ENCODE results near the gene SEC14L5. TPM values are rescaled to one million over a fixed set of nuclear protein-coding genes. Genes with fewer than 3 reads are reported as not detected.

Gene SEC14L5
- total RNA-seq, 1 donor from 2014 or later: 0.41 TPM

GRCh38 chr16:5001986-5002385, 43.9 kb downstream of the SEC14L5 start:
- Mint-ChIP-seq H3K27ac (no peak overlapping the region), H3K27me3 (ENCODE audit: insufficient read depth, low read depth) (peaks cover 8% of the 10 kb centered on the region), H3K9me3 (no peaks in the 10 kb centered on the region)

DNA sequence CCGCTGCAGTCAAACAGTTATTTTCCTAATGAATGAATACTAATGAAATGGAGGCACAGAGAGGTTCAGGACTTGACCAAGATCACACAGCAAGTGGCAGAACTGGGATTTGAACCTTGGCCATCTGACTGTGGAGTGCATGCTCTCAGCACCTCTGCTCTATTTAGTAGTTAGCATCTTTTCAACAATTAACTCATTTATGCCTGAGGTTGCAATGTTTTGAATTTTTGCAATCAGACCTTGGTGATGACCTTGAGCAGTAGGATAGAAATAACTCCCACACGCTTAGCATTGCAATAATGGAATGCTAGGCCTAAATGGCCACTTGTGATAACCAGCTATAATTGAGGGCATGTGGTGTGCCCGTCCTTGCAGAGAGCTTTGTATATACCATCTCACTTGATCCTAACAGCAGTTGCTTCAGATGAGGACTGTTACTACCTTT, 44.6 kb downstream of the SEC14L5 start:
- no peaks in the 10 kb centered on the region for H3K9me3 Mint-ChIP-seq
- no peak overlapping the region for H3K4me3 ChIP-seq
- no peaks in the 10 kb centered on the region for H3K79me2 ChIP-seq (ENCODE audit: low read depth)
- H3F3A ChIP-seq (ENCODE audit: low read depth): no peaks in the 10 kb centered on the region
- no peaks in the 10 kb centered on the region for H3K4me1 ChIP-seq
- no peak overlapping the region for H2AFZ ChIP-seq (replicated peaks)
- H3K4me3 Mint-ChIP-seq: no peak overlapping the region
- no peaks in the 10 kb centered on the region for H3K36me3 ChIP-seq
- H3K27ac Mint-ChIP-seq: no peak overlapping the region
- H3K27me3 Mint-ChIP-seq (ENCODE audit: insufficient read depth, low read depth): peaks cover 8% of the 10 kb centered on the region
- no peak overlapping the region for H3K27ac ChIP-seq
- TF ChIP-seq CTCF (IDR thresholded peaks at IDR 0.05): no peak
- TF ChIP-seq EZH2 (IDR thresholded peaks at IDR 0.05): no peak
- no peak for TF ChIP-seq EZH2phosphoT487 (IDR thresholded peaks at IDR 0.05)
- H3K4me1 Mint-ChIP-seq: no peaks in the 10 kb centered on the region
- H3K27me3 ChIP-seq: no peaks in the 10 kb centered on the region
- H3K36me3 Mint-ChIP-seq: no peaks in the 10 kb centered on the region
- no peak for DNase-seq (ENCODE audit: low spot score)
- no peaks in the 10 kb centered on the region for H4K20me1 ChIP-seq (ENCODE audit: low read depth)
- H3K9me3 ChIP-seq (ENCODE audit: low read depth): no peaks in the 10 kb centered on the region
- no peak overlapping the region for H3K4me2 ChIP-seq
- H3K9ac ChIP-seq: no peak overlapping the region

More at GRCh38 chr16:5001986-5002385, 43.9 kb downstream of the SEC14L5 start:
- H3K4me1 ChIP-seq: no peaks in the 10 kb centered on the region
- Mint-ChIP-seq H3K36me3 (no peaks in the 10 kb centered on the region), H3K4me3 (no peak overlapping the region), H3K4me1 (no peaks in the 10 kb centered on the region)
- no peak overlapping the region for H2AFZ ChIP-seq (replicated peaks)
- H3K36me3 ChIP-seq: no peaks in the 10 kb centered on the region
- TF ChIP-seq EZH2phosphoT487 (IDR thresholded peaks at IDR 0.05): no peak
- H4K20me1 ChIP-seq (ENCODE audit: low read depth): no peaks in the 10 kb centered on the region
- no peak overlapping the region for H3K9ac ChIP-seq
- H3K9me3 ChIP-seq (ENCODE audit: low read depth): no peaks in the 10 kb centered on the region
- H3K4me3 ChIP-seq: no peak overlapping the region
- H3F3A ChIP-seq (ENCODE audit: low read depth): no peaks in the 10 kb centered on the region
- no peaks in the 10 kb centered on the region for H3K79me2 ChIP-seq (ENCODE audit: low read depth)
- no peak overlapping the region for H3K27ac ChIP-seq
- no peaks in the 10 kb centered on the region for H3K27me3 ChIP-seq
- DNase-seq (ENCODE audit: low spot score): no peak
- no peak overlapping the region for H3K4me2 ChIP-seq

GRCh38 chr16:5003211-5003610, 45.1 kb downstream of the SEC14L5 start:
- Mint-ChIP-seq H3K4me1 (no peaks in the 10 kb centered on the region), H3K36me3 (no peaks in the 10 kb centered on the region)
- no peak overlapping the region for H3K27ac ChIP-seq

More at GRCh38 chr16:5003211-5003610, 45.1 kb downstream of the SEC14L5 start:
- H3K27ac Mint-ChIP-seq: no peak overlapping the region
- no peaks in the 10 kb centered on the region for H3K27me3 ChIP-seq
- no peak overlapping the region for H3K9ac ChIP-seq
- no peak for DNase-seq (ENCODE audit: low spot score)
- H3K36me3 ChIP-seq: no peaks in the 10 kb centered on the region
- H3K4me2 ChIP-seq: no peak overlapping the region
- TF ChIP-seq CTCF (IDR thresholded peaks at IDR 0.05) (no peak), EZH2 (IDR thresholded peaks at IDR 0.05) (no peak)
- H3F3A ChIP-seq (ENCODE audit: low read depth): no peaks in the 10 kb centered on the region
- no peaks in the 10 kb centered on the region for H3K9me3 ChIP-seq (ENCODE audit: low read depth)
- H2AFZ ChIP-seq (replicated peaks): no peak overlapping the region
- H3K9me3 Mint-ChIP-seq: no peaks in the 10 kb centered on the region
- H3K4me1 ChIP-seq: no peaks in the 10 kb centered on the region
- H3K27me3 Mint-ChIP-seq (ENCODE audit: insufficient read depth, low read depth): peaks cover 8% of the 10 kb centered on the region
- no peaks in the 10 kb centered on the region for H4K20me1 ChIP-seq (ENCODE audit: low read depth)
- no peak overlapping the region for H3K4me3 ChIP-seq
- no peaks in the 10 kb centered on the region for H3K79me2 ChIP-seq (ENCODE audit: low read depth)
- no peak overlapping the region for H3K4me3 Mint-ChIP-seq

Measured in neural progenitor cell (in vitro differentiated cells).